H1 (cell line): ENCODE results near the gene P2RX7. TPM values are rescaled to one million over a fixed set of nuclear protein-coding genes. Genes with fewer than 3 reads are reported as not detected.

Experiments used
- ASH2L ChIP-seq: fragments of 200-600, 300-600 bp; sonication (generic); IDR thresholded peaks from one replicate; pipeline ENCODE4 v1.7.1; 2017; ENCODE audit warnings: low read length
- BACH1 ChIP-seq: IDR thresholded peaks from 2 replicates; pipeline ENCODE4 v1.6.1; 2012; ENCODE audit warnings: low read length, improper control_type of control experiment
- CBX8 ChIP-seq: fragments of 300-800, 300-1000 bp; sonication (generic); IDR thresholded peaks from 2 replicates; pipeline ENCODE4 v1.7.1; 2016; ENCODE audit warnings: low read depth, low read length, borderline replicate concordance
- CHD1 ChIP-seq: IDR thresholded peaks from 2 replicates; pipeline ENCODE4 v1.6.1; 2012; ENCODE audit warnings: low read depth, low read length, improper control_type of control experiment
- CHD2 ChIP-seq: IDR thresholded peaks from 2 replicates; pipeline ENCODE4 v1.6.1; 2012; ENCODE audit warnings: low read length, improper control_type of control experiment
- CREB1 ChIP-seq: IDR thresholded peaks from 2 replicates; pipeline ENCODE4 v1.6.1; 2012; ENCODE audit warnings: inconsistent platforms
- EGR1 ChIP-seq: IDR thresholded peaks from 2 replicates; pipeline ENCODE4 v1.6.1; 2011; ENCODE audit warnings: low read depth, low read length, borderline replicate concordance
- EZH2 ChIP-seq: fragments of 200-600 bp; sonication (generic); IDR thresholded peaks from 2 replicates; pipeline ENCODE4 v1.7.1; 2012; ENCODE audit warnings: low read depth, mild to moderate bottlenecking, moderate library complexity, low read length, inconsistent platforms; ENCODE audit not compliant: severe bottlenecking
- FOSL1 ChIP-seq: IDR thresholded peaks from 2 replicates; pipeline ENCODE4 v1.6.1; 2011; ENCODE audit warnings: mild to moderate bottlenecking, low read depth, low read length, moderate library complexity; ENCODE audit not compliant: insufficient read depth
- GABPA ChIP-seq: IDR thresholded peaks from 2 replicates; pipeline ENCODE4 v1.6.1; 2011; ENCODE audit warnings: mild to moderate bottlenecking, low read length, moderate library complexity, borderline replicate concordance; ENCODE audit not compliant: insufficient read depth
- JUN ChIP-seq: IDR thresholded peaks from 2 replicates; pipeline ENCODE4 v1.6.1; 2011; ENCODE audit warnings: low read depth, mild to moderate bottlenecking, improper control_type of control experiment, low read length
- JUND ChIP-seq: IDR thresholded peaks from 2 replicates; pipeline ENCODE4 v1.6.1; 2011; ENCODE audit warnings: mild to moderate bottlenecking, improper control_type of control experiment, low read length
- PHF8 ChIP-seq: fragments of 200-600 bp; sonication (generic); conservative IDR thresholded peaks from 2 replicates; pipeline ENCODE4 v1.7.1; 2012; ENCODE audit warnings: low read depth, mild to moderate bottlenecking, inconsistent platforms, low read length, moderate library complexity
- RBBP5 ChIP-seq: IDR thresholded peaks from 2 replicates; pipeline ENCODE4 v1.7.1; 2012; ENCODE audit warnings: low read depth, mild to moderate bottlenecking, inconsistent platforms, low read length, moderate library complexity, borderline replicate concordance
- SAP30 ChIP-seq: fragments of 300-600 bp; sonication (generic); IDR thresholded peaks from 2 replicates; pipeline ENCODE4 v1.7.1; 2012; ENCODE audit warnings: low read length, moderate library complexity, mild to moderate bottlenecking, inconsistent platforms; ENCODE audit not compliant: insufficient read depth, insufficient replicate concordance
- SIRT6 ChIP-seq: IDR thresholded peaks from one replicate; pipeline ENCODE4 v1.7.1; 2012; ENCODE audit warnings: low read length, inconsistent platforms
- SP1 ChIP-seq: IDR thresholded peaks from 2 replicates; pipeline ENCODE4 v1.6.1; 2011; ENCODE audit warnings: low read depth, low read length
- SP2 ChIP-seq: IDR thresholded peaks from 2 replicates; pipeline ENCODE4 v1.6.1; 2012; ENCODE audit warnings: mild to moderate bottlenecking, low read length, inconsistent platforms
- SP4 ChIP-seq: IDR thresholded peaks from 2 replicates; pipeline ENCODE4 v1.6.1; 2012; ENCODE audit warnings: low read length, inconsistent platforms
- TAF1 ChIP-seq: IDR thresholded peaks from 2 replicates; pipeline ENCODE4 v1.6.1; 2011; ENCODE audit warnings: mild to moderate bottlenecking, low read depth, low read length
- ZNF274 ChIP-seq: IDR thresholded peaks from 2 replicates; pipeline ENCODE4 v1.7.0; 2012; ENCODE audit warnings: low read length, borderline replicate concordance; ENCODE audit errors: extremely low read depth
- polyA plus RNA-seq, 7 experiments: library from polyadenylated mRNA; depleted of rRNA in 3 of 7; stranded (reverse) in 5 of 7; unstranded in 2 of 7; fragments of >200 nt in 5 of 7; fragments of 200-250 nt in 2 of 7; gene quantifications; 1 replicate in 5 of 7; 2 replicates in 1 of 7; 4 replicates in 1 of 7; pipeline versions ENCODE4 v1.2.1 to v1.2.3, GENCODE V29; 2011 to 2013; ENCODE audit warnings: missing spikeins in 2 of 7, mixed read lengths in 2 of 7
- total RNA-seq: library from RNA; stranded (reverse); fragmentation: NEBNext Ultra II Directional; extraction: Animal tissue kit (Norgen Biotek cat#: 25700); gene quantifications from 2 replicates; pipeline ENCODE4 v1.2.1, GENCODE V29; 2021
- TF ChIP-seq, protein P1 (sequence below): IDR thresholded peaks from 2 replicates; pipeline ENCODE4 v1.6.1; 2012; ENCODE audit warnings: inconsistent platforms
- TF ChIP-seq, protein P2 (sequence below): IDR thresholded peaks from 2 replicates; pipeline ENCODE4 v1.6.1; 2011; ENCODE audit warnings: low read length, improper control_type of control experiment

Gene P2RX7
- total and polyA plus RNA-seq, 2 of the 8 experiments (the other 6 are each of a cell fraction or from before 2014, with no cell fraction given), result 0.38 to 0.56 TPM

DNA sequence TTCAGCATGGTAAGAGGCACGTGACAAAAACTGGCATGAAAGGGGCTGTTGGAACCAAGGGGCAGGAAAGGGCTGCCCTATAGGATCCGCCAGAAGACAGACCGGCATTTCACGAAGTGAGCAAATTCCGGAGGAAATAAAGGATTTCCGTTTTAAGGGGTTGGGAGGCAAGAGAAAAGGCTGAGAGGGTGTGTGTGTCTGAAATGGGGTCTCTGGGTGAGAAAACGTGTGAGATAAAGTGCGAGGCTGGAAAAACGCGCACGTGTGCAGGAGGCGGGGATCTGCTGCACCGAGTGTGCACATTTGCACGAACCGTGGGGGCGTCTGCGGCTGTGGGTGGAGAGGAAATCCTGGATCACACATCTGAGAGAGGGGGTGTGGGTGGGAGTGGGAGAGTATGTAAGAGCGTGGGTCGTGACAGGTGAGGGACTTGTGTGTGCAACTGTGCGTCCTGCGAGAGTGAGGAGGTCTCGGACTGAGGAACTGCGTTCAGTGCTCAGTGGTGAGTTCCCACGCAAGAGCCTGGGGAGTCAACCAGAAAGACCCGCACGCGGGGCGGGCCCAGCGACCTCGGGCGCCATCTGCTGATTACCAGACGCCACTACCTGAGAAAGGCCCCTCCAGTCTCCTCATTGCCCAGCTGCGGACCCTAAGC lies 37.0 kb upstream of the P2RX7 start (continued):
- TF ChIP-seq FOSL1 (no peak), EGR1 (no peak), CREB1 (peak; percentile 43; the same call in 1 of the 2 replicates), BACH1 (peak; percentile 69), TAF1 (no peak), SIRT6 (no peak), GABPA (no peak), SP1 (no peak), CHD1 (no peak), CHD2 (no peak), RBBP5 (no peak), SP4 (no peak), EZH2 (no peak), JUND (no peak), ASH2L (no peak), CBX8 (no peak), JUN (no peak), SP2 (no peak), PHF8 (no peak), SAP30 (no peak), ZNF274 (no peak)
- TF ChIP-seq, protein P1, sequence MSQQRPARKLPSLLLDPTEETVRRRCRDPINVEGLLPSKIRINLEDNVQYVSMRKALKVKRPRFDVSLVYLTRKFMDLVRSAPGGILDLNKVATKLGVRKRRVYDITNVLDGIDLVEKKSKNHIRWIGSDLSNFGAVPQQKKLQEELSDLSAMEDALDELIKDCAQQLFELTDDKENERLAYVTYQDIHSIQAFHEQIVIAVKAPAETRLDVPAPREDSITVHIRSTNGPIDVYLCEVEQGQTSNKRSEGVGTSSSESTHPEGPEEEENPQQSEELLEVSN, result peak; percentile 58; the same call in 1 of the 2 replicates
- TF ChIP-seq, protein P2, sequence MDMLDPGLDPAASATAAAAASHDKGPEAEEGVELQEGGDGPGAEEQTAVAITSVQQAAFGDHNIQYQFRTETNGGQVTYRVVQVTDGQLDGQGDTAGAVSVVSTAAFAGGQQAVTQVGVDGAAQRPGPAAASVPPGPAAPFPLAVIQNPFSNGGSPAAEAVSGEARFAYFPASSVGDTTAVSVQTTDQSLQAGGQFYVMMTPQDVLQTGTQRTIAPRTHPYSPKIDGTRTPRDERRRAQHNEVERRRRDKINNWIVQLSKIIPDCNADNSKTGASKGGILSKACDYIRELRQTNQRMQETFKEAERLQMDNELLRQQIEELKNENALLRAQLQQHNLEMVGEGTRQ, result no peak
